NCI-H446 treated with DMSO at 0.1 percent for 48 hours (cell line): ENCODE data around the gene CYP46A1.

ENCODE experiments used
- DNase-seq: peaks from one replicate; lab custom pipeline; 2025; lab: John Stamatoyannopoulos, UW

CYP46A1 gene

GRCh38 chr14:99674064-99674650, 9.9 kb upstream of the CYP46A1 start:
- no peak for DNase-seq

- DNase-seq: no peak
Measured at GRCh38 chr14:99674776-99675381, 9.2 kb upstream of the CYP46A1 start.

- DNase-seq: no peak
Measured at GRCh38 chr14:99675382-99675835, 8.7 kb upstream of the CYP46A1 start.

GRCh38 chr14:99675951-99676350, 8.1 kb upstream of the CYP46A1 start:
- no peak for DNase-seq

- no peak for DNase-seq
Measured at GRCh38 chr14:99676657-99677056, 7.4 kb upstream of the CYP46A1 start.

GRCh38 chr14:99677231-99678140, 6.6 kb upstream of the CYP46A1 start:
- DNase-seq: no peak

- DNase-seq: no peak
Measured at GRCh38 chr14:99678198-99678597, 5.9 kb upstream of the CYP46A1 start.

- no peak for DNase-seq
Measured at GRCh38 chr14:99679111-99679510, 5.0 kb upstream of the CYP46A1 start.

GRCh38 chr14:99679543-99679942, 4.6 kb upstream of the CYP46A1 start:
- no peak for DNase-seq

GRCh38 chr14:99679996-99680395, 4.1 kb upstream of the CYP46A1 start:
- DNase-seq: no peak

- no peak for DNase-seq
Measured at GRCh38 chr14:99681101-99681831, 2.8 kb upstream of the CYP46A1 start.

GRCh38 chr14:99681832-99682148, 2.3 kb upstream of the CYP46A1 start:
- no peak for DNase-seq

- no peak for DNase-seq
Measured at GRCh38 chr14:99682809-99683618, 1.1 kb upstream of the CYP46A1 start.

GRCh38 chr14:99684410-99684934, 374 bp downstream of the CYP46A1 start:
- DNase-seq: no peak

- no peak for DNase-seq
Measured at GRCh38 chr14:99685151-99685591, 1.1 kb downstream of the CYP46A1 start.

- DNase-seq: no peak
Measured at GRCh38 chr14:99685596-99685995, 1.5 kb downstream of the CYP46A1 start.

GRCh38 chr14:99686557-99687283, 2.6 kb downstream of the CYP46A1 start:
- no peak for DNase-seq

- no peak for DNase-seq
Measured at GRCh38 chr14:99687284-99688209, 3.4 kb downstream of the CYP46A1 start.

GRCh38 chr14:99688210-99688581, 4.1 kb downstream of the CYP46A1 start:
- no peak for DNase-seq

GRCh38 chr14:99688629-99689028, 4.5 kb downstream of the CYP46A1 start:
- DNase-seq: no peak
